CD4-positive, alpha-beta T cell treated with Interleukin-2 at 100 ng/mL for 4 hours (primary cell): ENCODE results near the gene KPTN.

Experiments used
- DNase-seq: peaks from one replicate; pipeline ENCODE4 v3.0.0-alpha.2; 2020; ENCODE audit warnings: low spot score

Gene KPTN

DNA sequence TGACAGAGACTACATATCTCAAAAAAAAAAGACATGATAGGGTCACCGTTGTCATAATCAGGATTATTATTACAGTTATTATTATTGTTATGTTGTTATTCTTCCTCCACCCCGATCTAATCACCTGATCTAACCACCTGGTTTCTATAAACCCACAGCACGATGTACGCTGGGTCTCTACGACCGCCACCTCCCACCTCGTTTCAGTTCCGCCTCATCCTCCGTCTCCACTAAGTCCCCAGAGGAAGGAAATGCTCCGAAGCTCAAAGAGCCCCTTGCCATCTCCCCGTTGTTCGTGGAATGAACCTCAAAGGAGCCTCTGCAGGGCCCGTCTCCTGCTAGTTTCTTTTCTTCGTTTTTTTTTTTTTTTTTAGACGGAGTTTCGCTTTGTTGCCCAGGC lies 48.8 kb downstream of the KPTN start:
- DNase-seq, result no peak

DNA sequence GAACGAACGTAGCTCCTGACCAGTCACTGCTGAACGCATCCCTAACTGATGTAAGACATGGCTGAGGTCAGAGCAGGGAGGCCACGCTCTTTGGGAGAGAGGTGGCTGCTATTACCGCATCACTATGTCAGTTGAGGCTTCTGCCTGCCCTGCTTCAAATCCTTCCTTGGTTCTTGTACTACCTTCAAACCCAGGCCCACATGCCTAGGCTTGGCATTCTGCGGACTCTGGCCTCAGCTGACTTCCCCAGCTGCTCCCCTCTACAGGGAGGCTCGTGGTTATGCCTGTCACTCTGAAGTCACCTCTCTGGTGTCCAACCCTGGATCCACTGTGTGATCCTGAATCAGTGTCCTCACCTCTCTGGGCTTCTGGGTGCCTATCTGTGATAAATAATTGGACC lies 49.9 kb downstream of the KPTN start:
- no peak for DNase-seq

DNA sequence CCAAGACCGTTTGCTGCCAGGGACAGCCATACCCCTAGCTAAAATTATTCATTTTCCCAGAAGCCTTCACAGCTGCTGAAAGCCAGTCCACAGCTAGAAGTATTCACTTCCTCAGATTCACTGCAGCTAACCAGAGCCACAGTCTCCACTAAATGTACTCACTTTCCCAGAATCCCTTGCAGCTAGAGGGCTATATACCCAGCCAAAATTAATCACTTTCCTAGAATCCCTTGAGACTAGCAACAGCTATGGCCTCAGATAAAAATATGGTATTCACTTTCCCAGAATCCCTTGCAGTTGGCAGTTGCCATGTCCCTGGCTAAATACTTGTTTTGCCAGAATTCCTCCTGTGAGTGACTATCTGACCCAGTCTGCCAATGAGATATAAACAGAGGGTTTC lies 50.9 kb downstream of the KPTN start:
- no peak for DNase-seq

DNA sequence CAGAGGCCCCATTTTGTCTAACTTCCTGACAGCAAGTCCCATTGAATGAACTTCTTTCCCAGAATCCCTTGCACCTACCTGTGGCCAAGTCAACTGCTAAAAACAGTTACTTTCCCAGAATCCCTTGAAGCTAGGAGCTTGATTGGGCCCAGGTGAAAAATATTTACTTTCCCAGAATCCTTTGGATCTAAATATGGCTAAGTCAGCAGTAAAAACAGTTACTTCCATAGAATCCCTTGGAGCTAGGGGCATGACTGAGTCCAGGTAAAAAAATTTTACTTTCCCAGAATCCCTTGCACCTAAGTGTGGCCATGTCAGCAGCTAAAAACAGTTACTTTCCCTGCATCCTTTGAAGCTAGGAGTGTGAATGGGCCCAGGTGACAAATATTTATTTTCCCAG lies 51.5 kb downstream of the KPTN start:
- DNase-seq, result no peak

DNA sequence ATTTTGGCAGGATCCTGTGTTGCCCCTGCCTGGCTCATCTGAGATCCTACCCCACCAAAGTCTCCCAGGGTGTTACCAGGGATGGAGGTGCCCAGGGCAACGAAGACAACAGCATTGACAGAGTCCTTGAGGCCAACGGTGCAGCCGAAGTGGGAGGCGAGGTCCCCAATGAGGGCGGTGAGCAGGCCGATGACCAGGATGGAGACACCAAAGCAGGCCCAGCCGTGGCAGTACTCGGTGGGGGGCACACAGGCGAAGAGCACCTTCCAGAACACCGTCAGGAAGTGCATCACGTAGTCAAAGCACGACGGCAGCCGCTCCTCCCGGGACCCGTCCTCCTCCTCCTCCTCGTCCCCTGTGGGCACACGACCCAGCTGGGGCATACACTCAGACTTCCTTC lies 51.9 kb downstream of the KPTN start:
- no peak for DNase-seq

DNA sequence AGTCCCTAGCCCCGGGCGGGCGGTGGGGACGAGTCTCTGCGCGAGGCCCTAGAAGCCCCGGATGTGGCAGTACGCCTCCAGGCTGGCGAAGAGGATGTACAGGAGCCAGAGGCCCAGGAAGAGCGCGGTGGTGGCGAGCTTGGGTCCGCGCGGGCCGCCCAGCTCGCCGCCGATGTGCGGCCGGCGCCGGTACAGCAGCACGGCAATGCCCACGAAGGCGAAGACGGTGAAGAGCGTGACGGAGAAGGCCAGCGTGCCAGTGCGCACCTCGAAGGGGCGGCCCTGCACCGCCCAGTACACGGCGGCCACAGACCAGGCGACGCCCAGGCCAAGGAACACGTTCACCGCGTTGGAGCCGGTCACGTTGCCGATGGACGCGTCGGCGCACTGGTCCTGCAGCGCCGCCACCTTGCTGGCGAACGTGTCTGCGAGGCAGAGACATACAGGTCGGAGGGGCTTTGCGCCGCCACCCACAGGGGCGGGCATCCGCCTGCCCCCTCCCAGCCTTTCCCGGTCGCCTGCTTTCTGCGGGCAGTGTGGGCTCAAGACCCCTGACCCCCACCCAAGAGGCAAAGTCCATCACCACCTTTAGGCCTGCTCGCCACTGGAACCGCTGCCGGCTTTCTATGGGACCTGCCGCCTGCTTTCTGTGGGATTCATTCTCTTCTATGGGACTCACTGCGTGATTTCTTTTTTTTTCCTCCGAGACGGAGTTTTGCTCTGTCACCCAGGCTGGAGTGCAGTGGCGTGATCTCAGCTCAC lies 53.8 kb downstream of the KPTN start:
- no peak for DNase-seq

DNA sequence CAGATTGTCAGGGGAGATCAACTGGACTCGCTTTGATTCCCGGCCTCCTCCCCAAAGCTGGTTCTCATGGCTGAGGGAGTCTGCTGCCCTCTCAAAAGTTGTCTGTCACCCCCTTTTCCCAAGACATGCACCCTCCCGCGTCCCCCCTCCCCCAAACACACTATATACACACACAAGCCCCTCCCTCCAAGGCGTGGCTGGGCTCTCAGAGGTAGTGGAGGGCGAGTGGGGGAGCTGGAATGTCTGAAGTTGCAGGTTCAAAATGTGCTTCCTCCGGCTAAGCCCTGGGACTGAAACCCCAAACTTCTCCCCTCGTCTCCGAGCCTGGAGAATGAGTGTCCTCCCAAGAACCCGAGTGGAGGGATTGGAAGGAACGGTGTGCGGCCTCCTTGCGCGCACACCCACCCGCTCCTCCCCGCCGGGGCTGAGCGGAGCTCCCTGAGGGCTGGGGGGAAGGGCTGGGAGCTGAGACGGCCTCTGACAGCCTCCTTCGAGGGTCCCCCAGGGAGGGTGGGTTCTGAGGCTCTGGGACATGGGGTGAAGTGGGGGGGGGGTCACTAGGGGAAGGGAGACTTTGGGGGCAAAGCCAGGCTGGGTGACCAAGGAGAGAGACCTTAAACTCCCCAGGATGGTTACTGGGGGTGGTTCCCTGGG lies 54.8 kb downstream of the KPTN start:
- no peak for DNase-seq

DNA sequence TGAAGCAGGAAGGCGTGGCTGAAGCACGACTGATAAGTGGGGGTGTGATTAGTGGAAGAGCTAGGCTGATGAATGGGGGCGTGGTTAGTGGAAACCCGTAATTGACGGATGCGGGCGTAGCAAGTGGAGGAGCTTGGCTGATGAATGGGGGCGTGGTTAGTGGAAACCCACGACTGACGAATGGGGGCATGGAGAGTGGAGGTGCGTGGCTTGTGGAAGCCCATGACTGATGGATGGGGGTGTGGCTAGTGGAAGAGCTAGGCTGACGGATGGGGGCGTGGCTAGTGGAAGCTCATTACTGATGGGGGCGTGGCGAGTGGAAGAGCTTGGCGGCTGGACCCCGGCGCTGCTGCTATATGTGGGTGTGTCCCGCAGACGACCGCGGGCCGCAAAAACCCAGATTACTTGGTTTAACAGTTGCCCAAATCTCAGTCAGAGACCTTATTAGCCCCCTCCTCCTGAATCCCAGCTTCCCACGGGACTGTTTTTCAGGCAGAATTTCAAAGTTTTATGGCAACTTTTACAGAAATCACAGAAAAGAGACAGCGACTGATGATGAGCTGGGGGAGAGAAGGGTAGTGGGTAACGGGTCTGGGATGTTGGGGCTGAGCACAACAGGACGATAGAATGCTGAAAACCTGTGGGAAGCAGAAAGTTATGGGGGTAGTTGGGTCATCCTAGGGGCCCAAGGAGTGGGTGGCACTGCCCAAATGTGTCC lies 55.7 kb downstream of the KPTN start:
- peak; percentile 82 for DNase-seq

DNA sequence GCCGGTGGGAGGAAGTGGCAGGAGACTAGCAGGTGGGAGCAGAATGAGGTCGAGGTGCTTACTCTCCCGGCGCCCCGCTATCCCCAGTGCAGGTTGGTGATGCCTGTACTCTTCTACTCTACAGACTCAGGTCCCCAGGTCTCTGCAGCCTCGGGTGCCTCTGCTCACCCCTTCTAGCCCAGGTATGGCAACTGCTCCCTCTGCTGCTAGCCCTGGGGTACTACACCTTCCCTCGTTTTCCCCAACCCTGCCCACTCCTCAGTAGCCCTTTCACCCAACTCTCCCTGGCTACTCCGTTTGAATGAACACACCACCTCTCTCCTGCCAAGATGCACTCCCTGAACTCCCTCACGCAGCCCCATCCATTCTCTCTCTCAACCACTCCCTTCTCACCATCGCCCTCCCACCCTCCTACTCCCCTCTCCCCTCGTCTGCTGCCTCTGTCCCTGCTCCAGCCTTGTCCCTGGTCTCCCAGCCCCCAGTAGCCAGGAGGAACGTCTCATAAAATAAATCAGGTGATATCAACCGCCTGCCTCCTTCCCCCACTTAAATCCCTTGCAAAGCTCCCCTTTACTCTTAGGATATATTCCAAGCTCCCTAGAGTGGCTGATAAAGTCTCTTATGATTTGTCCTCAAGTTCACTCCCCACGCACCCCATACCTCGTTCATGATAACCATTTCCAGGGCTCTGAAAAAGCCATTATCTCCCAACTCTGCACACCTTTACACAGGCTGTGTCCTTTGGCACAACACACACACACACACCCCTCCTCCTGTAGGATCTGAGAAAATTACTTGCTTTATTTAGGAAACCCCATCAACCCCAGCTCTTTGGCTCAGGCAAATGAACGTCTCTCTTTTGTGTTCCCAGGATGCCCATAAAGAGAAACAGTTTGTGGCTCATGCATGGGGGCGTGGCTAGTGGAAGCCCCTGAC lies 56.5 kb downstream of the KPTN start:
- peak; percentile 70 for DNase-seq
